HG03432 (cell line): ENCODE measurements around the gene ZCCHC2.

Source experiments
- ATAC-seq: cut with Tn5 transposase; IDR thresholded peaks from one replicate; pipeline ENCODE4 v1.9.1; 2021; ENCODE audit warnings: mild to moderate bottlenecking, moderate library complexity; ENCODE audit not compliant: unreplicated experiment

ZCCHC2 gene

GRCh38 chr18:62509779-62510178, 13.0 kb upstream of the ZCCHC2 start:
- ATAC-seq, result no peak

- no peak for ATAC-seq
These were observed 12.0 kb upstream of the ZCCHC2 start for GRCh38 chr18:62510789-62511188.

GRCh38 chr18:62512532-62512931, 10.3 kb upstream of the ZCCHC2 start:
- no peak for ATAC-seq

GRCh38 chr18:62512996-62513395, 9.8 kb upstream of the ZCCHC2 start:
- no peak for ATAC-seq

- ATAC-seq, result no peak
These were observed 8.3 kb upstream of the ZCCHC2 start for GRCh38 chr18:62514570-62514969.

- no peak for ATAC-seq
These were observed 6.6 kb upstream of the ZCCHC2 start for GRCh38 chr18:62516242-62516641.

- ATAC-seq, result no peak
These were observed 4.1 kb upstream of the ZCCHC2 start for GRCh38 chr18:62518460-62519375.

GRCh38 chr18:62519684-62520083, 3.1 kb upstream of the ZCCHC2 start:
- no peak for ATAC-seq

- no peak for ATAC-seq
These were observed 1.7 kb upstream of the ZCCHC2 start for GRCh38 chr18:62521082-62521481.

- ATAC-seq, result no peak
These were observed 1.2 kb upstream of the ZCCHC2 start for GRCh38 chr18:62521593-62521992.

- ATAC-seq, result peak; percentile 7
These were observed 684 bp upstream of the ZCCHC2 start for GRCh38 chr18:62522178-62522503.

GRCh38 chr18:62523255-62523588, 397 bp downstream of the ZCCHC2 start:
- ATAC-seq, result no peak

GRCh38 chr18:62523631-62524439, 1.0 kb downstream of the ZCCHC2 start:
- ATAC-seq, result peak; percentile 3

- peak; percentile 6 for ATAC-seq
These were observed 1.8 kb downstream of the ZCCHC2 start for GRCh38 chr18:62524440-62525200.

GRCh38 chr18:62525608-62526007, 2.8 kb downstream of the ZCCHC2 start:
- no peak for ATAC-seq

- peak; percentile 20 for ATAC-seq
These were observed 3.5 kb downstream of the ZCCHC2 start for GRCh38 chr18:62526098-62527025.

GRCh38 chr18:62529597-62529996, 6.8 kb downstream of the ZCCHC2 start:
- ATAC-seq, result no peak

GRCh38 chr18:62531078-62531477, 8.3 kb downstream of the ZCCHC2 start:
- no peak for ATAC-seq

GRCh38 chr18:62531931-62532330, 9.1 kb downstream of the ZCCHC2 start:
- no peak for ATAC-seq

GRCh38 chr18:62536005-62536404, 13.2 kb downstream of the ZCCHC2 start:
- no peak for ATAC-seq
